ENCODE measurements around the gene RNF148. TPM values are rescaled to one million over a fixed set of nuclear protein-coding genes. Genes with fewer than 3 reads are reported as not detected.
"Not testable (repeated sequence)": the region's sequence is repeated elsewhere in the genome, so short reads cannot be mapped to it uniquely, and the experiment has no call there.

The RNF148 gene
- total and polyA plus RNA-seq, 9 of the 15 experiments (the other 6 are each of a cell fraction or from before 2014, with no cell fraction given), result not detected

DNA sequence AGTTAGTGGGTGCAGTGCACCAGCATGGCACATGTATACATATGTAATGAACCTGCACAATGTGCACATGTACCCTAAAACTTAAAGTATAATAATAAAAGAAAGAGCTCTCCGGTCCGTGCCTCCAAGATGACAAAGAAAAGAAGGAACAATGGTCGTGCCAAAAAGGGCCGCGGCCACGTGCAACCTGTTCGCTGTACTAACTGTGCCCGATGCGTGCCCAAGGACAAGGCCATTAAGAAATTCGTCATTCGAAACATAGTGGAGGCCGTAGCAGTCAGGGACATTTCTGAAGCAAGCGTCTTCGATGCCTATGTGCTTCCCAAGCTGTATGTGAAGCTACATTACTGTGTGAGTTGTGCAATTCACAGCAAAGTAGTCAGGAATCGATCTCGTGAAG is 21.5 kb downstream of the RNF148 start:
- H3K79me2 ChIP-seq (ENCODE audit: control insufficient read depth, insufficient read depth, low read length); H4K20me1 ChIP-seq (replicated peaks; ENCODE audit: control insufficient read depth, insufficient read depth, low read length); FAIRE-seq; H3K4me2 ChIP-seq (ENCODE audit: insufficient read depth, low read length); intact Hi-C loops (cut with micrococcal nuclease); H3K4me3 ChIP-seq; H3K27ac ChIP-seq (ENCODE audit: extremely low read depth, low read depth, low read length); H3K27me3 ChIP-seq (ENCODE audit: control insufficient read depth in 2 of 2, insufficient read depth in 2 of 2, low read length in 2 of 2); H3K4me1 ChIP-seq (replicated peaks in 1 of 2; ENCODE audit: control insufficient read depth in 2 of 2, insufficient read depth in 2 of 2, low read length in 2 of 2); BruUV-seq (replicated peaks); POLR2A ChIA-PET; H2AFZ ChIP-seq (ENCODE audit: low read depth, low read length); DNase-seq (ENCODE audit: extremely low read depth in 1 of 4, low spot score in 3 of 4); H3K36me3 ChIP-seq (ENCODE audit: control insufficient read depth, insufficient read depth, low read length); H3K9me1 ChIP-seq (ENCODE audit: control insufficient read depth, insufficient read depth, low read length); ATAC-seq; in situ Hi-C loops (cut with MboI); H3K9me3 ChIP-seq (replicated peaks; ENCODE audit: control insufficient read depth, insufficient read depth, low read depth, low read length); CTCF ChIA-PET (ENCODE audit: low intra/inter-chr PET ratio); H3K9ac ChIP-seq (ENCODE audit: insufficient read depth in 1 of 2, low read depth in 2 of 2, low read length in 2 of 2): not testable (repeated sequence)
- 3% methylated on average over 16 of the region's 16 CpGs for whole genome bisulfite sequencing (ENCODE audit: insufficient coverage, low coverage, missing lambda C conversion rate)

DNA sequence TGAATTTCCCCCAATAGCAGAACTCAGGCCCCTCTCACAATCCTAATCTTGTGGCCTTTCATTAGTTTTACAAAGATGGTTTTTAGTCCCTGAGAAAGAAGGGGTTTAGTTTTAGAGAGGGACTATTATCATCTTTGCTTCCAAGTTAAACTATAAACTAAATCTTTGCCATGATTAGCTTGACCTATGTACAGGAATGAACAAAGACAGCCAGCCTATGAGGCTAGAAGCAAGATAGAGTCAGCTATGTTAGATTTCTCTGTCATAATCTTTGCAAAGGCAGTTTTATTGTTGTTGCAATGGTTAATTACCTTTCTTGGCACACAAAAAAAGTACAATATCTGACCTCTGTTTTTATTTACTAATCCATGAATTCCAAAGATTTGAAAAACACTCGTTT is 22.9 kb downstream of the RNF148 start:
- Histone ChIP-seq H3K9me1 (ENCODE audit: control insufficient read depth, insufficient read depth, low read length) (no peaks in the 10 kb centered on the region), H3K27me3 (ENCODE audit: control insufficient read depth in 2 of 2, insufficient read depth in 2 of 2, low read length in 2 of 2) (no peaks in the 10 kb centered on the region), H3K4me1 (replicated peaks in 1 of 2; ENCODE audit: control insufficient read depth in 2 of 2, insufficient read depth in 2 of 2, low read length in 2 of 2) (no peaks in the 10 kb centered on the region), H3K4me3 (no peak overlapping the region), H3K79me2 (ENCODE audit: control insufficient read depth, insufficient read depth, low read length) (no peaks in the 10 kb centered on the region), H3K27ac (ENCODE audit: extremely low read depth, low read depth, low read length) (no peak overlapping the region), H3K4me2 (ENCODE audit: insufficient read depth, low read length) (no peak overlapping the region), H3K9ac (ENCODE audit: insufficient read depth in 1 of 2, low read depth in 2 of 2, low read length in 2 of 2) (no peak overlapping the region), H3K9me3 (replicated peaks; ENCODE audit: control insufficient read depth, insufficient read depth, low read depth, low read length) (no peaks in the 10 kb centered on the region), H2AFZ (ENCODE audit: low read depth, low read length) (no peak overlapping the region), H3K36me3 (ENCODE audit: control insufficient read depth, insufficient read depth, low read length) (no peaks in the 10 kb centered on the region), H4K20me1 (replicated peaks; ENCODE audit: control insufficient read depth, insufficient read depth, low read length) (no peaks in the 10 kb centered on the region)
- DNase-seq (ENCODE audit: extremely low read depth in 1 of 4, low spot score in 3 of 4) (no peak), FAIRE-seq (no peak), ATAC-seq (no peak)
- intact Hi-C loops (cut with micrococcal nuclease) (no loop called here), in situ Hi-C loops (cut with MboI) (no loop called here)
- ChIA-PET CTCF (ENCODE audit: low intra/inter-chr PET ratio) (no interaction called here), POLR2A (no interaction called here)
- WGBS (ENCODE audit: insufficient coverage, low coverage, missing lambda C conversion rate), result 4% methylated on average over 1 of the region's 1 CpG
- BruUV-seq (replicated peaks), result no TSS peak
- no peak for TF ChIP-seq CSDE1 (IDR thresholded peaks at IDR 0.05)
- TF ChIP-seq, protein P1, sequence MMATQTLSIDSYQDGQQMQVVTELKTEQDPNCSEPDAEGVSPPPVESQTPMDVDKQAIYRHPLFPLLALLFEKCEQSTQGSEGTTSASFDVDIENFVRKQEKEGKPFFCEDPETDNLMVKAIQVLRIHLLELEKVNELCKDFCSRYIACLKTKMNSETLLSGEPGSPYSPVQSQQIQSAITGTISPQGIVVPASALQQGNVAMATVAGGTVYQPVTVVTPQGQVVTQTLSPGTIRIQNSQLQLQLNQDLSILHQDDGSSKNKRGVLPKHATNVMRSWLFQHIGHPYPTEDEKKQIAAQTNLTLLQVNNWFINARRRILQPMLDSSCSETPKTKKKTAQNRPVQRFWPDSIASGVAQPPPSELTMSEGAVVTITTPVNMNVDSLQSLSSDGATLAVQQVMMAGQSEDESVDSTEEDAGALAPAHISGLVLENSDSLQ (IDR thresholded peaks at IDR 0.05), result no peak
- TF ChIP-seq, protein P2, sequence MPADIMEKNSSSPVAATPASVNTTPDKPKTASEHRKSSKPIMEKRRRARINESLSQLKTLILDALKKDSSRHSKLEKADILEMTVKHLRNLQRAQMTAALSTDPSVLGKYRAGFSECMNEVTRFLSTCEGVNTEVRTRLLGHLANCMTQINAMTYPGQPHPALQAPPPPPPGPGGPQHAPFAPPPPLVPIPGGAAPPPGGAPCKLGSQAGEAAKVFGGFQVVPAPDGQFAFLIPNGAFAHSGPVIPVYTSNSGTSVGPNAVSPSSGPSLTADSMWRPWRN (IDR thresholded peaks at IDR 0.05; ENCODE audit: low read depth), result no peak
- TF ChIP-seq, protein P3, sequence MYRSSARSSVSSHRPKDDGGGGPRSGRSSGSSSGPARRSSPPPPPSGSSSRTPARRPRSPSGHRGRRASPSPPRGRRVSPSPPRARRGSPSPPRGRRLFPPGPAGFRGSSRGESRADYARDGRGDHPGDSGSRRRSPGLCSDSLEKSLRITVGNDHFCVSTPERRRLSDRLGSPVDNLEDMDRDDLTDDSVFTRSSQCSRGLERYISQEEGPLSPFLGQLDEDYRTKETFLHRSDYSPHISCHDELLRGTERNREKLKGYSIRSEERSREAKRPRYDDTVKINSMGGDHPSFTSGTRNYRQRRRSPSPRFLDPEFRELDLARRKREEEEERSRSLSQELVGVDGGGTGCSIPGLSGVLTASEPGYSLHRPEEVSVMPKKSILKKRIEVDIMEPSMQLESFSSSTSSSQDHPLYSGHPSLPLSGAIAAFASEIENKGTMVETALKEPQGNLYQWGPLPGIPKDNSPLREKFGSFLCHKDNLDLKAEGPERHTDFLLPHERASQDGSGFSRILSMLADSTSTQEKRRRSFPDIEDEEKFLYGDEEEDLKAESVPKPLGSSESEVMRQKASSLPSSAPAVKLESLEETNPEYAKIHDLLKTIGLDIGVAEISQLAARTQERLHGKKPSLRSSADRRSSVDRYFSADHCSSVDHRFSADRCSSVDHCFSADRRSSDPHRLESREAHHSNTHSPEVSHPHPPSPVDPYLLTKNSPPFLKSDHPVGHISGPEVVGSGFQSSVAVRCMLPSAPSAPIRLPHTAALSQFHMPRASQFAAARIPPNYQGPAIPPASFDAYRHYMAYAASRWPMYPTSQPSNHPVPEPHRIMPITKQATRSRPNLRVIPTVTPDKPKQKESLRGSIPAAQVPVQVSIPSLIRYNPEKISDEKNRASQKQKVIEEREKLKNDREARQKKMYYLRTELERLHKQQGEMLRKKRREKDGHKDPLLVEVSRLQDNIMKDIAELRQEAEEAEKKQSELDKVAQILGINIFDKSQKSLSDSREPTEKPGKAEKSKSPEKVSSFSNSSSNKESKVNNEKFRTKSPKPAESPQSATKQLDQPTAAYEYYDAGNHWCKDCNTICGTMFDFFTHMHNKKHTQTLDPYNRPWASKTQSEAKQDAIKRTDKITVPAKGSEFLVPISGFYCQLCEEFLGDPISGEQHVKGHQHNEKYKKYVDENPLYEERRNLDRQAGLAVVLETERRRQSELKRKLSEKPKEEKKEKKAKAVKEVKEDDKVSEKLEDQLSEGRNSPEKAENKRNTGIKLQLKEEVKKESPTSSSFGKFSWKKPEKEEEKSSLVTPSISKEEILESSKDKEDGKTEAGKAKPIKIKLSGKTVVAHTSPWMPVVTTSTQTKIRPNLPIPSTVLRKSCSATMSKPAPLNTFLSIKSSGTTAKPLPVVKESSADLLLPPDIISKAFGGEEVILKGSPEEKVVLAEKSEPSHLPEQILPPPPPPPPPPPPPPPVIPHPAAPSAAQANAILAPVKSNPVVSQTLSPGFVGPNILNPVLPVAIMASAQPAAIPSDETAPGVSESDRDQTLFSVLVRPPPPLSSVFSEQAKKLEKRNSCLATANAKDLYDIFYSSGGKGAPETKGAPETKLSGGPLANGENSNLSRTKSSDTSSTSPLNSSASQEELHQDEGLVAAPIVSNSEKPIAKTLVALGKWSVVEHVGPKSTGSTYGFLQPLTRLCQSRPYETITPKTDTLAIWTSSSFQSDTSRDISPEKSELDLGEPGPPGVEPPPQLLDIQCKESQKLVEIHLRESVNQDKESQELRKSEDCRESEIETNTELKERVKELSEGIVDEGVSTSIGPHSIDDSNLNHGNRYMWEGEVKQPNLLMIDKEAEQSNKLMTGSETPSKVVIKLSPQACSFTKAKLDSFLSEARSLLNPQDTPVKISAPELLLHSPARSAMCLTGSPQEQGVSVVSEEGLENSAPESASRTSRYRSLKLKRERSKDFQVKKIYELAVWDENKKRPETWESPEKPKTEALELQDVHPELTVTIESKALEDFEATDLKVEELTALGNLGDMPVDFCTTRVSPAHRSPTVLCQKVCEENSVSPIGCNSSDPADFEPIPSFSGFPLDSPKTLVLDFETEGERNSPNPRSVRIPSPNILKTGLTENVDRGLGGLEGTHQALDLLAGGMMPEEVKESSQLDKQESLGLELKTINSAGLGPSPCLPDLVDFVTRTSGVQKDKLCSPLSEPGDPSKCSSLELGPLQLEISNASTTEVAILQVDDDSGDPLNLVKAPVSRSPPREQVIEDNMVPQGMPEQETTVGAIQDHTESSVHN (IDR thresholded peaks at IDR 0.05; ENCODE audit: borderline replicate concordance in 1 of 2, low read depth in 1 of 2), result no peak
